HepG2 (cell line): ENCODE measurements around the gene ABCG1. TPM values are rescaled to one million over a fixed set of nuclear protein-coding genes. Genes with fewer than 3 reads are reported as not detected.

Experiments used
- CBX2 ChIP-seq, 2 experiments: fragments of 200-600 bp in 1 of 2; sonication (generic); formaldehyde crosslinking in 1 of 2; IDR thresholded peaks; 2 replicates each; pipeline versions ENCODE4 v1.7.0 to v1.8.1; 2018 to 2022; ENCODE audit warnings: low read depth in 2 of 2, low read length in 1 of 2, mild to moderate bottlenecking in 1 of 2, missing genetic modification reagents in 1 of 2
- GZF1 ChIP-seq: sonication (generic); formaldehyde crosslinking; IDR thresholded peaks from 2 replicates; pipeline ENCODE4 v1.5.1; 2020; ENCODE audit warnings: mild to moderate bottlenecking, missing genetic modification reagents
- HHEX ChIP-seq: IDR thresholded peaks from 2 replicates; pipeline ENCODE4 v1.6.1; 2016; ENCODE audit warnings: control low read depth
- KDM1A ChIP-seq: IDR thresholded peaks from 2 replicates; pipeline ENCODE4 v1.6.1; 2016; ENCODE audit warnings: missing compliant biosample characterization
- SMAD1 ChIP-seq: sonication (generic); formaldehyde crosslinking; IDR thresholded peaks from 2 replicates; pipeline ENCODE4 v1.4.0; 2020; ENCODE audit warnings: missing genetic modification reagents, low read depth, mild to moderate bottlenecking, borderline replicate concordance
- TCF12 ChIP-seq, 2 experiments: fragments of 450-650 bp in 1 of 2; sonication (generic) in 1 of 2; formaldehyde crosslinking in 1 of 2; IDR thresholded peaks; 2 replicates each; pipeline versions ENCODE4 v1.6.1 to v1.8.0; 2017 to 2022; ENCODE audit warnings: antibody characterized with exemption in 1 of 2, mild to moderate bottlenecking in 1 of 2, missing genetic modification reagents in 1 of 2, moderate library complexity in 1 of 2
- ZNF44 ChIP-seq: sonication (generic); formaldehyde crosslinking; IDR thresholded peaks from 2 replicates; pipeline ENCODE4 v1.5.1; 2020; ENCODE audit warnings: mild to moderate bottlenecking, missing genetic modification reagents
- ZNF530 ChIP-seq: sonication (generic); formaldehyde crosslinking; IDR thresholded peaks from 2 replicates; pipeline ENCODE4 v1.5.0; 2020; ENCODE audit warnings: low read depth, mild to moderate bottlenecking, missing genetic modification reagents
- ZSCAN22 ChIP-seq: sonication (generic); formaldehyde crosslinking; IDR thresholded peaks from 2 replicates; pipeline ENCODE4 v1.4.0; 2020; ENCODE audit warnings: mild to moderate bottlenecking, missing genetic modification reagents
- polyA plus RNA-seq, 8 experiments: library from polyadenylated mRNA; depleted of rRNA in 3 of 8; stranded (reverse) in 7 of 8; unstranded in 1 of 8; fragments of >200 nt; fragmentation: Illumina TruSeq in 4 of 8; extraction: Trizol in 4 of 8; gene quantifications; 2 replicates each; pipeline versions ENCODE4 v1.2.1 to v1.2.3, GENCODE V29; 2011 to 2016; ENCODE audit warnings: low read depth in 4 of 8, missing spikeins in 1 of 8, mixed read lengths in 1 of 8; ENCODE audit not compliant: insufficient read depth in 1 of 8
- total RNA-seq, 5 experiments: library from RNA; depleted of rRNA; stranded (reverse); fragments of >200 nt; fragmentation: Illumina TruSeq; extraction: Trizol; gene quantifications; 2 replicates each; pipeline ENCODE4 v1.2.3, GENCODE V29; 2016; ENCODE audit warnings: low read depth in 1 of 5
- TF ChIP-seq, protein P1 (sequence below): sonication (generic); formaldehyde crosslinking; IDR thresholded peaks from 2 replicates; pipeline ENCODE4 v1.5.0; 2020; ENCODE audit warnings: mild to moderate bottlenecking, missing genetic modification reagents
- TF ChIP-seq, protein P2 (sequence below): sonication (generic); formaldehyde crosslinking; IDR thresholded peaks from 2 replicates; pipeline ENCODE4 v1.8.1; 2023; ENCODE audit warnings: mild to moderate bottlenecking, inconsistent platforms, moderate library complexity, missing genetic modification reagents, borderline replicate concordance
- TF ChIP-seq, protein P3 (sequence below): sonication (generic); formaldehyde crosslinking; IDR thresholded peaks from 2 replicates; pipeline ENCODE4 v1.8.0; 2022; ENCODE audit warnings: mild to moderate bottlenecking, missing genetic modification reagents; ENCODE audit not compliant: insufficient replicate concordance
- TF ChIP-seq, protein P4 (sequence below): sonication (generic); formaldehyde crosslinking; IDR thresholded peaks from 2 replicates; pipeline ENCODE4 v1.4.0; 2020; ENCODE audit warnings: mild to moderate bottlenecking, missing genetic modification reagents
- TF ChIP-seq, protein P5 (sequence below): sonication (generic); formaldehyde crosslinking; IDR thresholded peaks from 2 replicates; pipeline ENCODE4 v1.4.0; 2020; ENCODE audit warnings: mild to moderate bottlenecking, missing genetic modification reagents

ABCG1 gene
- total and polyA plus RNA-seq, 2 of the 13 experiments (the other 11 are each of a cell fraction or from before 2014, with no cell fraction given): 0.04 TPM; not detected in 1

DNA sequence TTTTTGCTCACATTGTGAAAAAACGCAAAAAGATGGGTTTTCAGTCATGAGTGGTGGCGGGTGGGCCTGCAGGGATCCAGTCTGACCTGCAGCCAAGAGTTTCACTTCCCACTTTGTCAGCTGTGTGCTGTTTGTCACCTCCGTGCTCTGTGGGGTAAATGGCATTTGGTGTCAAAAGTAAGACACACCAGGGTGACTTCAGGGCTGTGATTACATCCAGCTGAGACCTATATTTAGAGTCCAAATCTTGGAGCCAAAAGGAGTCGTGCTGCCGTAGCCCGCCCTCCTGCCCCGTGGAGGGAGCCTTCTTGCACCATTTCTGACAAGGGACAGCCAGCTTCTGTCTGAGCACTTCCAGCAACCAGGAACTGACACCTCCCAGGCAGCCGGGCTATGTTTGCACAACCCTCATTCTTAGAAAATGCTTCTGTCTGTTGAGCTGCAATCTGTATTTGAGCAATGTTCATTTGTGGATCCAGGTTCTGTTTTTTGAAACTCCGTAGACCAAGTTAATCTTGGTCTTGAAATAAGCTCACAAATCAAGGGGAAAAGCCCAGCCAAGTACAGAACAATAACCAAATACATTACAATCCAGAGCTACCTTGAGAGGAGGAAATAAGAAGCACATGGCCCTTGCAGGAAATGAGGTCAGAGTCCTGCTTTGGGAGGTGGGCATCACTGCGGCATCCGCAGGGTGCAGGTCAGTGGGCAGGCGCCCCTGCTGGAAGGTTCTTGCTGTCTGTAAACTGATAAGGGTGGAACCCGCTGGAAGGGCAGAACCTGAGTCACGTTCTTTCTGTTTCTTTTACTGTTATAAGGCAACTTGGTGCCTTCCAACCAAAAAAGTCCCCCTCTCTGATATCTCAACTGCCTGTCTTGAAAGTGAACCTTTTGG is 14.4 kb downstream of the ABCG1 start (continued):
- TF ChIP-seq, protein P1, sequence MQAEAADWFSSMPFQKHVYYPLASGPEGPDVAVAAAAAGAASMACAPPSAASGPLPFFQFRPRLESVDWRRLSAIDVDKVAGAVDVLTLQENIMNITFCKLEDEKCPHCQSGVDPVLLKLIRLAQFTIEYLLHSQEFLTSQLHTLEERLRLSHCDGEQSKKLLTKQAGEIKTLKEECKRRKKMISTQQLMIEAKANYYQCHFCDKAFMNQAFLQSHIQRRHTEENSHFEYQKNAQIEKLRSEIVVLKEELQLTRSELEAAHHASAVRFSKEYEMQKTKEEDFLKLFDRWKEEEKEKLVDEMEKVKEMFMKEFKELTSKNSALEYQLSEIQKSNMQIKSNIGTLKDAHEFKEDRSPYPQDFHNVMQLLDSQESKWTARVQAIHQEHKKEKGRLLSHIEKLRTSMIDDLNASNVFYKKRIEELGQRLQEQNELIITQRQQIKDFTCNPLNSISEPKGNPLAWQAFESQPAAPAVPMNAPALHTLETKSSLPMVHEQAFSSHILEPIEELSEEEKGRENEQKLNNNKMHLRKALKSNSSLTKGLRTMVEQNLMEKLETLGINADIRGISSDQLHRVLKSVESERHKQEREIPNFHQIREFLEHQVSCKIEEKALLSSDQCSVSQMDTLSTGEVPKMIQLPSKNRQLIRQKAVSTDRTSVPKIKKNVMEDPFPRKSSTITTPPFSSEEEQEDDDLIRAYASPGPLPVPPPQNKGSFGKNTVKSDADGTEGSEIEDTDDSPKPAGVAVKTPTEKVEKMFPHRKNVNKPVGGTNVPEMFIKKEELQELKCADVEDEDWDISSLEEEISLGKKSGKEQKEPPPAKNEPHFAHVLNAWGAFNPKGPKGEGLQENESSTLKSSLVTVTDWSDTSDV (CRISPR knock-in tag): no peak
- TF ChIP-seq ZNF530 (no peak), ZNF44 (CRISPR knock-in tag) (no peak), GZF1 (no peak), CBX2 (IDR thresholded peaks at IDR 0.05; ENCODE audit: low read depth, low read length) (no peak), CBX2 (CRISPR knock-in tag; IDR thresholded peaks at IDR 0.05; ENCODE audit: low read depth) (no peak), TCF12 (IDR thresholded peaks at IDR 0.05) (no peak), TCF12 (CRISPR knock-in tag; IDR thresholded peaks at IDR 0.05) (no peak), HHEX (CRISPR knock-in tag) (no peak), SMAD1 (CRISPR knock-in tag) (no peak), ZSCAN22 (no peak), KDM1A (CRISPR knock-in tag) (no peak)
- TF ChIP-seq, protein P2, sequence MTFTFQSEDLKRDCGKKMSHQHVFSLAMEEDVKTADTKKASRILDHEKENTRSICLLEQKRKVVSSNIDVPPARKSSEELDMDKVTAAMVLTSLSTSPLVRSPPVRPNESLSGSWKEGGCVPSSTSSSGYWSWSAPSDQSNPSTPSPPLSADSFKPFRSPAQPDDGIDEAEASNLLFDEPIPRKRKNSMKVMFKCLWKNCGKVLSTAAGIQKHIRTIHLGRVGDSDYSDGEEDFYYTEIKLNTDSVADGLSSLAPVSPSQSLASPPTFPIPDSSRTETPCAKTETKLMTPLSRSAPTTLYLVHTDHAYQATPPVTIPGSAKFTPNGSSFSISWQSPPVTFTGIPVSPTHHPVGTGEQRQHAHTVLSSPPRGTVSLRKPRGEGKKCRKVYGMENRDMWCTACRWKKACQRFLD (CRISPR knock-in tag): no peak
- TF ChIP-seq, protein P3, sequence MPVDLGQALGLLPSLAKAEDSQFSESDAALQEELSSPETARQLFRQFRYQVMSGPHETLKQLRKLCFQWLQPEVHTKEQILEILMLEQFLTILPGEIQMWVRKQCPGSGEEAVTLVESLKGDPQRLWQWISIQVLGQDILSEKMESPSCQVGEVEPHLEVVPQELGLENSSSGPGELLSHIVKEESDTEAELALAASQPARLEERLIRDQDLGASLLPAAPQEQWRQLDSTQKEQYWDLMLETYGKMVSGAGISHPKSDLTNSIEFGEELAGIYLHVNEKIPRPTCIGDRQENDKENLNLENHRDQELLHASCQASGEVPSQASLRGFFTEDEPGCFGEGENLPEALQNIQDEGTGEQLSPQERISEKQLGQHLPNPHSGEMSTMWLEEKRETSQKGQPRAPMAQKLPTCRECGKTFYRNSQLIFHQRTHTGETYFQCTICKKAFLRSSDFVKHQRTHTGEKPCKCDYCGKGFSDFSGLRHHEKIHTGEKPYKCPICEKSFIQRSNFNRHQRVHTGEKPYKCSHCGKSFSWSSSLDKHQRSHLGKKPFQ (CRISPR knock-in tag): no peak
- TF ChIP-seq, protein P4, sequence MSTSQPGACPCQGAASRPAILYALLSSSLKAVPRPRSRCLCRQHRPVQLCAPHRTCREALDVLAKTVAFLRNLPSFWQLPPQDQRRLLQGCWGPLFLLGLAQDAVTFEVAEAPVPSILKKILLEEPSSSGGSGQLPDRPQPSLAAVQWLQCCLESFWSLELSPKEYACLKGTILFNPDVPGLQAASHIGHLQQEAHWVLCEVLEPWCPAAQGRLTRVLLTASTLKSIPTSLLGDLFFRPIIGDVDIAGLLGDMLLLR (CRISPR knock-in tag): no peak
- TF ChIP-seq, protein P5, sequence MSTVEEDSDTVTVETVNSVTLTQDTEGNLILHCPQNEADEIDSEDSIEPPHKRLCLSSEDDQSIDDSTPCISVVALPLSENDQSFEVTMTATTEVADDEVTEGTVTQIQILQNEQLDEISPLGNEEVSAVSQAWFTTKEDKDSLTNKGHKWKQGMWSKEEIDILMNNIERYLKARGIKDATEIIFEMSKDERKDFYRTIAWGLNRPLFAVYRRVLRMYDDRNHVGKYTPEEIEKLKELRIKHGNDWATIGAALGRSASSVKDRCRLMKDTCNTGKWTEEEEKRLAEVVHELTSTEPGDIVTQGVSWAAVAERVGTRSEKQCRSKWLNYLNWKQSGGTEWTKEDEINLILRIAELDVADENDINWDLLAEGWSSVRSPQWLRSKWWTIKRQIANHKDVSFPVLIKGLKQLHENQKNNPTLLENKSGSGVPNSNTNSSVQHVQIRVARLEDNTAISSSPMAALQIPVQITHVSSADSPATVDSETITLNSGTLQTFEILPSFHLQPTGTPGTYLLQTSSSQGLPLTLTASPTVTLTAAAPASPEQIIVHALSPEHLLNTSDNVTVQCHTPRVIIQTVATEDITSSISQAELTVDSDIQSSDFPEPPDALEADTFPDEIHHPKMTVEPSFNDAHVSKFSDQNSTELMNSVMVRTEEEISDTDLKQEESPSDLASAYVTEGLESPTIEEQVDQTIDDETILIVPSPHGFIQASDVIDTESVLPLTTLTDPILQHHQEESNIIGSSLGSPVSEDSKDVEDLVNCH: no peak
